PC-9 (cell line): Measurements from ENCODE around the gene LPAR6.

Source experiments
- CTCF ChIP-seq: fragments of 200-600 bp; sonication (generic); conservative IDR thresholded peaks from 2 replicates; pipeline ENCODE4 v1.6.1; 2017; ENCODE audit warnings: mixed run types, antibody characterized with exemption, mild to moderate bottlenecking, moderate library complexity
- EZH2 ChIP-seq: fragments of 200-600 bp; sonication (generic); IDR thresholded peaks from 2 replicates; pipeline ENCODE4 v1.8.0; 2017; ENCODE audit warnings: antibody characterized with exemption, low read depth

GRCh38 chr13:48436661-48437288, 23.9 kb upstream of the LPAR6 start:
- TF ChIP-seq CTCF (no peak), EZH2 (no peak)
